Type B pancreatic cell (in vitro differentiated cells): ENCODE measurements around the gene SLC41A3. TPM values are rescaled to one million over a fixed set of nuclear protein-coding genes. Genes with fewer than 3 reads are reported as not detected.
A peak's percentile ranks its signal among the peaks of the same experiment; 100 is the strongest.
"Not testable (repeated sequence)": the region's sequence is repeated elsewhere in the genome, so short reads cannot be mapped to it uniquely, and the experiment has no call there.

ENCODE experiments used
- DNase-seq: peaks from one replicate; pipeline ENCODE4 v3.0.0; 2021; ENCODE audit warnings: mixed read lengths; ENCODE audit not compliant: unreplicated experiment; ENCODE audit errors: extremely low spot score
- H3K27ac Mint-ChIP-seq: 2 replicates; pipeline ENCODE4 v1.8.0; 2021; ENCODE audit warnings: mild to moderate bottlenecking, mixed read lengths
- H3K27me3 Mint-ChIP-seq: 2 replicates; pipeline ENCODE4 v1.8.0; 2021; ENCODE audit warnings: mixed read lengths
- H3K36me3 Mint-ChIP-seq: 2 replicates; pipeline ENCODE4 v1.8.0; 2021; ENCODE audit warnings: mixed read lengths
- H3K4me1 Mint-ChIP-seq: one replicate; pipeline ENCODE4 v1.8.0; 2021; ENCODE audit warnings: mixed read lengths; ENCODE audit not compliant: unreplicated experiment
- H3K4me3 Mint-ChIP-seq: 2 replicates; pipeline ENCODE4 v1.8.0; 2021; ENCODE audit warnings: mild to moderate bottlenecking, mixed read lengths
- H3K9me3 Mint-ChIP-seq: 2 replicates; pipeline ENCODE4 v1.8.0; 2021; ENCODE audit warnings: mixed read lengths
- total RNA-seq: library from RNA; stranded (reverse); gene quantifications from 2 replicates; pipeline ENCODE4 v1.2.1, GENCODE V29; 2021; ENCODE audit warnings: low replicate concordance
- TF ChIP-seq, protein P1 (sequence below): fragments of 200-600 bp; sonication (generic); conservative IDR thresholded peaks from 2 replicates; pipeline ENCODE4 v1.5.0; 2021; ENCODE audit warnings: antibody characterized with exemption, mild to moderate bottlenecking

SLC41A3 gene
- total RNA-seq, 1 donor from 2014 or later: 56.4 TPM

DNA sequence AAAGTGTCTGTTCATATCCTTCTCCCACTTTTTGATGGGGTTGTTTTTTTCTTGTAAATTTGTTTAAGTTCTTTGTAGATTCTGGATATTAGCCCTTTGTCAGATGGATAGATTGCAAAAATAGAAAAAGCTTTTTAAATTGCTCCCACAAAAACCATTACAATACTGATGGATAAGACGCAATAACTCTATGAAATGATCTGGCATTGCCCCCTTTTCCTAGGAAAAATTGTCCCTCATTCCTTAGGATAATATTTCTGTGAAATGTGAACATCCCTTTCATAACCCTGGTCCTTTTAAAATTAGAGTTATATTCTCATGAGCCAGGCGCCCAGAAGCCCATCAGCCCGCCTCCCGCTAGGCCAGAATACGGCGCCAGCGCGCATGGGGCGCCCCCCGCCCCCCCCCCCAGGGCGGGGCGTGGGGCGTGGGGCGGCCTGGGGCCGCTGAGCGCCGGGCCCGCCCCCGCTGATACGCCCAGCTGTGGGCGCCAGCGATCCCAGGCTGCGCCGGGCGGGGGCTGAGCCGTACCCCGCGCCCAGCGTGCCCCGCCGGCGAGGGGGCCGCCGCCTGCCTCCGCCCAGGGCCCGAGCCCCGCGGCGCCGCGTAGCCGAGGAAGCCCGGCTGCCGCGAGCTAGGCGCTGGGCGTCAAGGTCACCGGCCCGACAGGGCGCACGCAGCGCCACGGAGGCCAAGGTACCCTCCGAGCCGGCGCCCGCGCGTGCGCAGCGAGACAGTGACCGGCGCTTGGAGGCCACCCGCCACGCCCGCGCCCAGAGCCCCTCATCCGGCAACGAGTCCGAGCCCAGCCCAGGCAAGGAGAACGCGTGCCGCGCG lies 126.0 kb downstream of the SLC41A3 start:
- no peak for DNase-seq
- no peaks in the 10 kb centered on the region for H3K4me1 Mint-ChIP-seq
- TF ChIP-seq, protein P1, sequence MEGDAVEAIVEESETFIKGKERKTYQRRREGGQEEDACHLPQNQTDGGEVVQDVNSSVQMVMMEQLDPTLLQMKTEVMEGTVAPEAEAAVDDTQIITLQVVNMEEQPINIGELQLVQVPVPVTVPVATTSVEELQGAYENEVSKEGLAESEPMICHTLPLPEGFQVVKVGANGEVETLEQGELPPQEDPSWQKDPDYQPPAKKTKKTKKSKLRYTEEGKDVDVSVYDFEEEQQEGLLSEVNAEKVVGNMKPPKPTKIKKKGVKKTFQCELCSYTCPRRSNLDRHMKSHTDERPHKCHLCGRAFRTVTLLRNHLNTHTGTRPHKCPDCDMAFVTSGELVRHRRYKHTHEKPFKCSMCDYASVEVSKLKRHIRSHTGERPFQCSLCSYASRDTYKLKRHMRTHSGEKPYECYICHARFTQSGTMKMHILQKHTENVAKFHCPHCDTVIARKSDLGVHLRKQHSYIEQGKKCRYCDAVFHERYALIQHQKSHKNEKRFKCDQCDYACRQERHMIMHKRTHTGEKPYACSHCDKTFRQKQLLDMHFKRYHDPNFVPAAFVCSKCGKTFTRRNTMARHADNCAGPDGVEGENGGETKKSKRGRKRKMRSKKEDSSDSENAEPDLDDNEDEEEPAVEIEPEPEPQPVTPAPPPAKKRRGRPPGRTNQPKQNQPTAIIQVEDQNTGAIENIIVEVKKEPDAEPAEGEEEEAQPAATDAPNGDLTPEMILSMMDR: no peak
- no peaks in the 10 kb centered on the region for H3K36me3 Mint-ChIP-seq
- H3K27me3 Mint-ChIP-seq: peaks cover 29% of the 10 kb centered on the region
- H3K27ac Mint-ChIP-seq: no peak overlapping the region
- H3K4me3 Mint-ChIP-seq: peak overlapping the region; percentile 60
- peaks cover 4% of the 10 kb centered on the region for H3K9me3 Mint-ChIP-seq

- not testable (repeated sequence) for H3K9me3 Mint-ChIP-seq, DNase-seq, H3K4me1 Mint-ChIP-seq, H3K27ac Mint-ChIP-seq, H3K36me3 Mint-ChIP-seq
- peak overlapping the region; percentile 50 for H3K4me3 Mint-ChIP-seq
- H3K27me3 Mint-ChIP-seq: peaks cover 32% of the 10 kb centered on the region
Observed at GRCh38 chr3:125957020-125957419, 126.9 kb downstream of the SLC41A3 start.

Other genes starting within 250 kb of the SLC41A3 start
- 0.53 and 1.2 TPM in 2 replicates for gene ROPN1B, start 114.9 kb downstream of the SLC41A3 start, total RNA-seq
- 5.0 and 10.2 TPM in 2 replicates for gene ALDH1L1, start 96.5 kb upstream of the SLC41A3 start, total RNA-seq